Gastrocnemius medialis (tissue), 4 donors: ENCODE measurements around the gene RXFP2. TPM values are rescaled to one million over a fixed set of nuclear protein-coding genes. Genes with fewer than 3 reads are reported as not detected.

Experiments
- ATAC-seq, 2 donors: fragments of 150-250 bp; one replicate each; pipeline ENCODE4 v1.9.1; 2016
- DNase-seq, 2 donors: peaks; one replicate each; pipeline ENCODE4 v3.0.0-alpha.2; 2019
- H3K27ac ChIP-seq, 4 donors: fragments of 200-600 bp; sonication (generic); 1 replicate in 1 of 4; 2 replicates in 3 of 4; pipeline ENCODE4 v1.5.1; 2016 to 2018; ENCODE audit warnings: mild to moderate bottlenecking in 2 of 4, moderate library complexity in 1 of 4
- H3K27me3 ChIP-seq, 3 donors: fragments of 200-600 bp; sonication (generic) in 2 of 3; 1 replicate in 1 of 3; 2 replicates in 2 of 3; pipeline versions ENCODE4 v1.5.1 to v1.6.0; 2016 to 2019; ENCODE audit warnings: mild to moderate bottlenecking in 1 of 3, moderate library complexity in 1 of 3
- H3K36me3 ChIP-seq, 2 donors: fragments of 200-600 bp; sonication (generic) in 1 of 2; one replicate each; pipeline ENCODE4 v1.5.1; 2017 to 2018
- H3K4me1 ChIP-seq, 2 donors: fragments of 200-600 bp; sonication (generic) in 1 of 2; one replicate each; pipeline ENCODE4 v1.5.1; 2016 to 2017; ENCODE audit warnings: mild to moderate bottlenecking in 2 of 2
- H3K4me3 ChIP-seq, 4 donors: fragments of 200-600 bp; sonication (generic) in 3 of 4; 1 replicate in 1 of 4; 2 replicates in 3 of 4; pipeline ENCODE4 v1.5.1; 2016 to 2019; ENCODE audit warnings: mild to moderate bottlenecking in 2 of 4
- H3K9me3 ChIP-seq, 3 donors: fragments of 200-600 bp; sonication (generic) in 2 of 3; 1 replicate in 1 of 3; 2 replicates in 2 of 3; pipeline ENCODE4 v1.5.1; 2016 to 2019
- POLR2A ChIP-seq, 2 donors: fragments of 450-650 bp; IDR thresholded peaks; one replicate each; pipeline ENCODE4 v1.6.1; 2017; ENCODE audit warnings: antibody characterized with exemption in 2 of 2, mild to moderate bottlenecking in 2 of 2, moderate library complexity in 2 of 2
- in situ Hi-C, 4 donors: fragments of 200-750 bp; cut with MboI; loops; one replicate each; pipeline versions ENCODE4 v1.15.0 to v1.8.0; 2017; ENCODE audit warnings: low sequenced_read_pairs in 4 of 4
- intact Hi-C: fragments of 100-400 bp; cut with DNase I; formaldehyde crosslinking; loops from one replicate; pipeline ENCODE4 v1.15.1; 2023; ENCODE audit warnings: low total_unique reads
- total RNA-seq, 4 donors: library from RNA; depleted of rRNA; stranded (reverse); fragments of >200 nt; gene quantifications; one replicate each; pipeline versions ENCODE4 v1.1.0 to v1.2.3, GENCODE V29; 2016
- TF ChIP-seq, protein P1 (sequence below), 5 experiments: fragments of 450-650 bp in 3 of 5; fragments of 200-600 bp in 2 of 5; sonication (generic) in 2 of 5; IDR thresholded peaks in 4 of 5; conservative IDR thresholded peaks in 1 of 5; 1 replicate in 4 of 5; 2 replicates in 1 of 5; pipeline ENCODE4 v1.5.1; 2016 to 2019; ENCODE audit warnings: antibody characterized with exemption in 5 of 5, mild to moderate bottlenecking in 3 of 5, moderate library complexity in 3 of 5

Gene RXFP2
- total RNA-seq, 4 donors from 2014 or later, result 0.27 to 0.42 TPM; not detected in 2

- no peaks in the 10 kb centered on the region for H3K4me1 ChIP-seq
- H3K27me3 ChIP-seq, result no peaks in the 10 kb centered on the region
- H3K4me3 ChIP-seq, result no peak overlapping the region
- TF ChIP-seq, protein P1, sequence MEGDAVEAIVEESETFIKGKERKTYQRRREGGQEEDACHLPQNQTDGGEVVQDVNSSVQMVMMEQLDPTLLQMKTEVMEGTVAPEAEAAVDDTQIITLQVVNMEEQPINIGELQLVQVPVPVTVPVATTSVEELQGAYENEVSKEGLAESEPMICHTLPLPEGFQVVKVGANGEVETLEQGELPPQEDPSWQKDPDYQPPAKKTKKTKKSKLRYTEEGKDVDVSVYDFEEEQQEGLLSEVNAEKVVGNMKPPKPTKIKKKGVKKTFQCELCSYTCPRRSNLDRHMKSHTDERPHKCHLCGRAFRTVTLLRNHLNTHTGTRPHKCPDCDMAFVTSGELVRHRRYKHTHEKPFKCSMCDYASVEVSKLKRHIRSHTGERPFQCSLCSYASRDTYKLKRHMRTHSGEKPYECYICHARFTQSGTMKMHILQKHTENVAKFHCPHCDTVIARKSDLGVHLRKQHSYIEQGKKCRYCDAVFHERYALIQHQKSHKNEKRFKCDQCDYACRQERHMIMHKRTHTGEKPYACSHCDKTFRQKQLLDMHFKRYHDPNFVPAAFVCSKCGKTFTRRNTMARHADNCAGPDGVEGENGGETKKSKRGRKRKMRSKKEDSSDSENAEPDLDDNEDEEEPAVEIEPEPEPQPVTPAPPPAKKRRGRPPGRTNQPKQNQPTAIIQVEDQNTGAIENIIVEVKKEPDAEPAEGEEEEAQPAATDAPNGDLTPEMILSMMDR (IDR thresholded peaks at IDR 0.05 in 4 of 5, conservative IDR thresholded peaks at IDR 0.05 in 1 of 5), result peak in 2 of 5 experiments; percentile 7
- TF ChIP-seq POLR2A (IDR thresholded peaks at IDR 0.05), result no peak
- no peaks in the 10 kb centered on the region for H3K36me3 ChIP-seq
- in situ Hi-C loops (no loop called here), intact Hi-C loops (loop anchor here (10.0 kb wide), 1 partner anchor 362 kb away; no protein-coding TSS in a partner anchor)
- no peak for DNase-seq
- no peak for ATAC-seq
- no peaks in the 10 kb centered on the region for H3K9me3 ChIP-seq
- no peak overlapping the region for H3K27ac ChIP-seq
Observed at GRCh38 chr13:31797154-31797775, 57.9 kb downstream of the RXFP2 start.

DNA sequence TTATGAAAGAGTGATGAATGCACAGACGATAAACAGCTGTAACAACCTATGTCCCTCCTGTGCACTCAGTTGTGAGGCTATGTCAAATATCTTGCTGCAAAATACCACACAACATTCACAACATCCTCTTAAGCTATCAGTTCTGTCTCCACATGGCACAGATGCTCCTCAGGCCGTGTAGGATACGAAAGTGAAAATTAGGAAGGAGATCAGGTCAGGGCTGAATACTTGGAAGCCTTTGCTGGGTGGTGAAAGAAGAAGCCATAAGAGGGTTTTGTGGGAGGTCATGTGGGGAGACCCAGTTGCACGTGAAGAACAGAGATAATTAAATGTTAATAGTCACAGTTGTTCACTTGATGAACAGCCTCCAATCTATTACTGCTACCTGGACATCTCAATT lies 58.9 kb downstream of the RXFP2 start:
- ATAC-seq, result no peak
- in situ Hi-C loops, result no loop called here
- Histone ChIP-seq H3K27ac (no peak overlapping the region), H3K4me3 (no peak overlapping the region), H3K27me3 (no peaks in the 10 kb centered on the region), H3K9me3 (no peaks in the 10 kb centered on the region), H3K36me3 (no peaks in the 10 kb centered on the region), H3K4me1 (no peaks in the 10 kb centered on the region)
- intact Hi-C loops, result loop anchor here (10.0 kb wide), 1 partner anchor 363 kb away; no protein-coding TSS in a partner anchor
- no peak for DNase-seq
- TF ChIP-seq, protein P1 (IDR thresholded peaks at IDR 0.05 in 4 of 5, conservative IDR thresholded peaks at IDR 0.05 in 1 of 5), result no peak
- TF ChIP-seq POLR2A (IDR thresholded peaks at IDR 0.05), result no peak

DNA sequence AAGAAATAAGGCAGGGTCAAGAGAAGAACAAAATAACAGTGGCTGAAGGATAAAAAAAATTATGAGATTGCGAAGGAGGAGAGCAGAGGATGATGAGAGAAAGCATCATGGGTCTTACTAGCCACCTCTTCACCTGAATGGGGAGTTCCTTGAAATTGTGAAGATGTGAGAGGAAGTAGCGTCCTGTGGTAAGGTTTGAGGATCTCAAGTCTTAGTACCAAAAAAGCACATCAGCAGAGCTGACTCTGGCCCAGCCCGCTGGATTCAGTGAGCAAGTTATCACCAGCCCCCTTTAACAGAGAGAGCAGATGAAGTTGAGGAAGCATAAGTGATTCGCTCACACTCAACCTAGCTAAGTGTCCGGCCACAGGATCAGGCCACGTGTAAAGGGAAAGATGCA lies 61.8 kb downstream of the RXFP2 start:
- Histone ChIP-seq H3K4me1 (no peaks in the 10 kb centered on the region), H3K27me3 (no peaks in the 10 kb centered on the region), H3K9me3 (no peaks in the 10 kb centered on the region), H3K4me3 (no peak overlapping the region), H3K36me3 (no peaks in the 10 kb centered on the region), H3K27ac (no peak overlapping the region)
- DNase-seq (no peak), ATAC-seq (no peak)
- in situ Hi-C loops, result no loop called here
- TF ChIP-seq, protein P1 (IDR thresholded peaks at IDR 0.05 in 4 of 5, conservative IDR thresholded peaks at IDR 0.05 in 1 of 5), result no peak
- TF ChIP-seq POLR2A (IDR thresholded peaks at IDR 0.05), result no peak
- intact Hi-C loops, result no loop called here

- in situ Hi-C loops, result no loop called here
- no peaks in the 10 kb centered on the region for H3K9me3 ChIP-seq
- TF ChIP-seq, protein P1 (IDR thresholded peaks at IDR 0.05 in 4 of 5, conservative IDR thresholded peaks at IDR 0.05 in 1 of 5), result no peak
- no peak for TF ChIP-seq POLR2A (IDR thresholded peaks at IDR 0.05)
Observed at GRCh38 chr13:31803311-31803710, 64.0 kb downstream of the RXFP2 start.

DNA sequence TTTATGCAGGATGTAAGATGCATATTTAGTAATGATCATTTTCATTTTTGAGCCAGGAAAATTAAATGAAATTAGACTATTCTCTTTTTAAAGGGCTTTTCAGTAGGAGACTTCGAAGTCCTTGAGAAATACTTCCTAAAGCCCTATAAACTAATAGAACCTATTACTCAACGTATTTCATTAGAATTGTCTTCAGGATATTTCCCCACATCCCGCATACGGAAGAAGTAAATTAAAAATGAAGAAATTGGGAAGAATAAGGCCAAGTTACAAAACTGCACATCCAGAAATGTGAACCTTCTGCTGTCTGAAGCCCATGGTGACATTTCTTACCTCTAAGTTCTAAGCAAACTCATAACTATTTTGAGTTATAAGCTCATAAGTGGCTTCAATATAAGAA lies 66.5 kb downstream of the RXFP2 start:
- in situ Hi-C loops, result no loop called here
- Histone ChIP-seq H3K9me3 (no peaks in the 10 kb centered on the region), H3K27ac (no peak overlapping the region), H3K36me3 (no peaks in the 10 kb centered on the region), H3K27me3 (no peaks in the 10 kb centered on the region), H3K4me3 (no peak overlapping the region), H3K4me1 (no peaks in the 10 kb centered on the region)
- TF ChIP-seq, protein P1 (IDR thresholded peaks at IDR 0.05 in 4 of 5, conservative IDR thresholded peaks at IDR 0.05 in 1 of 5), result no peak
- TF ChIP-seq POLR2A (IDR thresholded peaks at IDR 0.05), result no peak
- intact Hi-C loops, result no loop called here
- ATAC-seq (no peak), DNase-seq (no peak)

More at GRCh38 chr13:31803311-31803710, 64.0 kb downstream of the RXFP2 start:
- no peaks in the 10 kb centered on the region for H3K27me3 ChIP-seq
- no peaks in the 10 kb centered on the region for H3K36me3 ChIP-seq
- H3K27ac ChIP-seq, result no peak overlapping the region
- intact Hi-C loops, result no loop called here
- no peaks in the 10 kb centered on the region for H3K4me1 ChIP-seq
- ATAC-seq (no peak), DNase-seq (no peak)
- no peak overlapping the region for H3K4me3 ChIP-seq
